HG02938 (cell line): ENCODE results near the gene ZC3HAV1.
"Not testable (repeated sequence)": the region's sequence is repeated elsewhere in the genome, so short reads cannot be mapped to it uniquely, and the experiment has no call there.

Experiments
- ATAC-seq: cut with Tn5 transposase; IDR thresholded peaks from one replicate; pipeline ENCODE4 v1.9.1; 2021; ENCODE audit warnings: mild to moderate bottlenecking, moderate library complexity; ENCODE audit not compliant: unreplicated experiment

The ZC3HAV1 gene

GRCh38 chr7:139088268-139088667 lies 21.3 kb downstream of the ZC3HAV1 start:
- no peak for ATAC-seq

DNA sequence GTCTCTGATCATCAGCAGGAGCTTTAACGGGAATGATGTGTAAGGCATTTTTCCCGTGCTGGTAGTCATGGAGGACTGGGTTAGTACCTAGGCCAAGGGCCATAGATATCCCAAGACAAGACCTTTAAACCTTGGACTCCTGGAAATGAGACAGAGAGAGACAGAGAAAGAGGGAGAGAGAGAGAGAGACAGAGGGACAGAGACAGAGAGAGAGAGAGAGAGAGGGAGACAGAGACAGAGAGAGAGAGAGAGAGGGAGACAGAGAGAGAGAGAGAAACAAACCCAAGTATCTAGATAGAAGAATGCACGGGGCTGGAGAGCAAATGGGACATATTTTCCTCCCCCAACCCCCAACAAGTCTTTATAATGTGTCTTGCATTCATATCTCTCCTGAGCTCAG lies 22.3 kb downstream of the ZC3HAV1 start:
- ATAC-seq: no peak

- no peak for ATAC-seq
These were observed 23.1 kb downstream of the ZC3HAV1 start for GRCh38 chr7:139086454-139086853.

GRCh38 chr7:139084709-139085108 lies 24.8 kb downstream of the ZC3HAV1 start:
- ATAC-seq: no peak

- ATAC-seq: no peak
These were observed 27.9 kb downstream of the ZC3HAV1 start for GRCh38 chr7:139081584-139081983.

DNA sequence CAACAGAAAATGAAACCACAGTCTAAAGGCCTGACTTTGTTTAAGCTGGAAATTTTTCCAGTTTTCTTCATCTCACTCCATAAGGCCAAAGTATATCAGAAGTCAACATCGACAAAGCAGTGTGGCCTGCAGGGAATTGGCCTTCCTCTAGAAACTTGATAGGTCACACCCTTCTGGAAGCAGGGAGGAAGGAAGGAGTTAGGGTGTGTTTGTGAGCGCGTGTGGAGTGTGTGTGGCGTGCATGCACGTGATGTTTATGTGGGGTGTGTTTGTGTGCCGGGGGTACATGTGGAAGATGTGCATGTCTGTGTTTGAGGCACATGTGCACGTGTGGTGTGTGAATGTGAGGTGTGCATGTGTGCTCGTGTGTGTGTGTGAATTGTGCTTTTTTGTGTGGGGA lies 28.6 kb downstream of the ZC3HAV1 start:
- ATAC-seq: no peak

DNA sequence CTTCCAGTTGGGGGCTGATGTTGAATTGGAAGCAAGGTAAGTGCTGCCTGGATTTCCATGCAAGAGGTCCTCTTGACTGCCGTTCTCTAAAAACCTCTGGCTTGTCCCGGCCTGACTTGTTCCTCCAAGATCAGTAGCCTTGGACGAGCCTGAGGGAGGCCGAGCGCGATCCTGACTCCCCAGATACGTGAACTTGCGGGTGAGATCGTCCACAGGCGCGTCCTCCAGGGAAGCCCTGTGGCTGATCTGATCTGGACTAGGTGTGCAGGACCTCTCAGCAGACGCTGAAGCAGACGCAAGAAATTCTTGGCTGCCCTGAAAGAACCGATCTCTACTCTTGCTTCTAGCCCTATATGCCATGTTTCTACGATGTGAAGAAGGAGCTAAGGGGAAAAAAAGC lies 29.7 kb downstream of the ZC3HAV1 start:
- ATAC-seq: no peak

DNA sequence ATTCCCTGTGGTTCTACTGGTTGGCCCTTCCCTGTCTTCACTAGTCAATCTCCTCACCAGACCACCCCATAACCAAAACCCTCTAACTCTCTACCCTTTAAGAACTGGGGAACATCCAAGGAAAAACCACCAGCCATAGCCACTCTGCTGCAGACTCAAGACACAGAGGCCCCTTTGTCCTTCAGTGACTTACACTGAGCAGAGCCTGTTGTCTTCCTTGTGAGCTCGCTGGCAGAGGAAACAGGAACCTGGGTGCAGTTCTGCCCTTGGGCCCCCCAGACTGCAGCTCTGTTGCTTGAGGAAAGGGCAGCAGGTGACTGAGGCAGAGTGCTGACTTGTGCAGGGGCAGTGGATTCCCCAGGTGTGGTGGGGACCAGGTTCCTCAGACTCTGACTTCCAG lies 30.6 kb downstream of the ZC3HAV1 start:
- no peak for ATAC-seq

DNA sequence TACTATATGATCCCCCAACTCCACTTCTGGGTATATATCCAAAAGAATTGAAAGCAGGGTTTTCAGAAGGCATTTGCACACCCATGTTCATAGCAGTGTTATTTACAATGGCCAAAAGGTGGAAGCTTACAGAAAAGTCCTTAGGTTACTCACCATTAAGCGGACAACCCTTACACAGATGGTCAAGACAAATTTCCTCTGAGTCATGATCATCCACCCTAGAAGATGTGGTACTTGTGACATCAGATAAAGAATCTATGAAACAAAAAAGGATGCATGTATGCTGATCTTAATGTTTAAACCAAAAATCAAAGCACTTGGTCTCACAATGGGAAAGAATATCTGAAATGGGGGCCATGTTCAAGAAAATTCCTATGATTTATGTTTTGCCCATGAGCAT lies 31.1 kb downstream of the ZC3HAV1 start:
- no peak for ATAC-seq

- not testable (repeated sequence) for ATAC-seq
These were observed 31.8 kb downstream of the ZC3HAV1 start for GRCh38 chr7:139077706-139078105.

DNA sequence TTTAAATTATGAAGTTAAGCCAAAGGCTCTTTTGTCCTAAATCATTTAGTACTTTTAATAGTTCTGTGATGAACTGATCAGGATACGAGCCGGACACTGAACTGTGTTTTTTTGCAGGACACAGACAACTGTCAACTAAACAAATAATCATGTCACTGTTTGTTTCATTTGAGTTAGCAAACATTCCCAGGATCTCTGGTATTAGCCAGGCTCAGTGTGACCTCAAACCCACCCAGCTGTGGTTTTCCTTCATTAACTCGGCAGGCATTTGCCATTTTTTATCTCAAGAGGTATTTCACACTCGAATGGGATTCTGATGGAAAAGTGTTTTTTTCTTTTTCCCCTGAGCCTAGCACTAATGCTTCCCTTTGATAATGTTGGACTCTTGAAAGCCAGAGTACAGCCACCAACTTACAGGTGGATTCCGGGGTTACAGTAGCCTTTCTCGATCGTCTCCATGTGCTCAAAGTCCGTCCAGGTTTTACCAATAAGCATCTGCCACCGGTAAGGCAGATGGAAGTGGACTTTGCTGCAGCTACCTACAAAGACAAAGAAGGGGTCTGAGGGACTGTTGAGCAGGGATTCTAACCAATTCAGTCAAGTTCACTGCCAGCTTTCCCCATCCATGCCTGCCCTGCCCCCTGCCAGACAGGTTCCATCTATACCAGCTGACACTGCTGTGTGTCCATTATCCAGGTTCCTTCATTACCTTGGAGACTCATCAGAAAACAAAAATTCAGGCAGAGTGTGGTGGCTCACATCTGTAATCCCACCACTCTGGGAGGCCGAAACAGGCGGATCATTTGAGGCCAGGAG lies 33.4 kb downstream of the ZC3HAV1 start:
- ATAC-seq: no peak

- ATAC-seq: peak; percentile 89
These were observed 34.4 kb downstream of the ZC3HAV1 start for GRCh38 chr7:139075031-139075652.

GRCh38 chr7:139072796-139073195 lies 36.7 kb downstream of the ZC3HAV1 start:
- no peak for ATAC-seq

GRCh38 chr7:139071680-139072079 lies 37.8 kb downstream of the ZC3HAV1 start:
- no peak for ATAC-seq

DNA sequence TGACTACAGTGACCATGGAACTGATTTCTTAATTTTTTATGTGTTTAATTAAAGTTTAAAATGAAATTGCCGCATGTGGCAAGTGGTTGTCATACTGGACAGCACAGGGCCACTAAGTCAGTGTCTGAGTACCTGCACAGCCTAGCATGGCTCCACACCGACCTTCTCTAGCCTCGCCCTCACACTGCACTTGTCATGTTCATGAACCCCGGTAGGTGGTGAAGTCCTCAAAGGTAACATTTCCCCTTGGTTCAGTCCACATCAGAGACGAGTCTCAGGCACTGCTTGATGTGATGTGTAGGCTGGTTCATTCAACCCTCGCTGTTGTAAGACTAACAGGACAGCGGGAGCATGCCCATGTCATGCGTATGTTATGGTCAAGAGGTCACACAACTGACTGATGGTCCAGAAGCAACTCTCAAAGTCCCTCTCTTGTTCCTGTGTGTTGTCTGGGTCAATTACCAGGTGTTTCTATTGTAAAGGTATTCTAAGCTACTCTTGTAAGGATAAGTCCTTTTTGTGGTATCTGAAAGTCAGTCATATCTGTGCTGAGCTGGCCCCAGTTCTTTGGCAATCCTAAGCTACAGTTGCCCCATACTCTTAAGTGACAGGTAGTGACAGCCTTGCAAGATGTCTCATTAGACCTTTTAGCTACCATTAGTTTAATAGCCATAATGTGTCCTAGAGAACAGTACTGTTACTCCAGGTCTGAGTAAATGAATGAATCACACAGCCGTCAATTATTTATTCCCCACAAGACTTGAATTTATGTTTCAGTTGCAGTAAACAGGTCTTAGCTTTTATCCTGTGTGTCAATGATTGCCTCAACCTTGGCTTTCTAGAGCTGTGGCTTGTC lies 40.7 kb downstream of the ZC3HAV1 start:
- ATAC-seq: no peak

DNA sequence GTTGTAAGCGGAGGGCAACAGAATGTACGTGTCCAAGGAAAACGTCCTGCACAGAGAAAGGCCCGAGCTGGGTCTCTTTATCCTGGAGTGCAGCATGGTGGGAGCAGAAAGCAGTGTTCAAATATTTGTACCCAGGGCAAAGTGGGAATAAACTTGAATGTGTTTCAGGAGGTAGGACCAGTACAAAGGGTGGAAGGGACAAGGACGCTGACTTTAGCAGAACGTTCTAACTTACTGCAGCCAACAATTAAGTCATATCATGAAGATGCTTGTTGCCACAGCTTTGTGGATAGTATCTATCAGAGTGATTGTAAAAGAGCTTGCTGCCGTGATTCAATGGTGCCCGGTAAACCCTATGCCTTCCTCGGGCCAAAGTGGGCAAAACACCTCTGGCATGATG lies 43.2 kb downstream of the ZC3HAV1 start:
- ATAC-seq: no peak

GRCh38 chr7:139065323-139065722 lies 44.2 kb downstream of the ZC3HAV1 start:
- ATAC-seq: no peak

- ATAC-seq: no peak
These were observed 48.1 kb downstream of the ZC3HAV1 start for GRCh38 chr7:139061416-139061815.

- ATAC-seq: no peak
These were observed 48.8 kb downstream of the ZC3HAV1 start for GRCh38 chr7:139060695-139061237.

DNA sequence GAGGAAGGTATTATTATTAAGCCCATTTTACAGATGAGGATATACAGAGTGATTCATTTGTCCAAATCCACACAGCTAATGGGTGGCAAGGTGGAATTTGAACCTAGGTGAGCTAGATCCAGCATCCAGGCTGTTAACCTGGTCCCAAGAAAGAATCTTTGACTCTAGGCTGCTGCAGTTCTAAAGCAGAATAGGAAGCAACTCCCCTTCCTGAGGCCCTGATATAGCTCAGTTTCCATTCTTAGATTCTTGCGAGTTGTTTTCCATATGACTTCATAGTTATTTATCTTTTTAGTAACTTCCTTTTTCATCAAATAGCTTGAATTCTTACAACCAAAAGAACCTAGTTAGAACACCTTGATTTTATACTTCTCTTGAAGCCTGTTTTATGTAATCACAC lies 49.6 kb downstream of the ZC3HAV1 start:
- no peak for ATAC-seq

- no peak for ATAC-seq
These were observed 50.6 kb downstream of the ZC3HAV1 start for GRCh38 chr7:139058943-139059342.
